HEK293 (cell line): ENCODE data around the gene OPN1MW3.

Source experiments
- CTCF ChIP-seq: fragments of 450-650 bp; formaldehyde crosslinking; IDR thresholded peaks from 2 replicates; pipeline ENCODE4 v1.5.1; 2016; ENCODE audit warnings: missing biosample characterization, missing genetic modification characterization
- MZF1 ChIP-seq: fragments of 450-650 bp; formaldehyde crosslinking; IDR thresholded peaks from 2 replicates; pipeline ENCODE4 v1.5.1; 2017; ENCODE audit warnings: missing biosample characterization, missing genetic modification characterization, borderline replicate concordance
- ZBTB48 ChIP-seq: fragments of 450-650 bp; formaldehyde crosslinking; IDR thresholded peaks from 2 replicates; pipeline ENCODE4 v1.5.1; 2016; ENCODE audit warnings: missing biosample characterization, missing genetic modification characterization
- ZFP37 ChIP-seq: fragments of 450-650 bp; formaldehyde crosslinking; IDR thresholded peaks from 2 replicates; pipeline ENCODE4 v1.5.1; 2016; ENCODE audit warnings: missing biosample characterization, missing genetic modification characterization
- ZNF274 ChIP-seq, 2 experiments: fragments of 200-500 bp in 1 of 2; fragments of 450-650 bp in 1 of 2; sonication (Bioruptor generic) in 1 of 2; formaldehyde crosslinking in 1 of 2; IDR thresholded peaks; 2 replicates each; pipeline versions ENCODE4 v1.5.1 to v1.6.1; 2014 to 2016; ENCODE audit warnings: borderline replicate concordance in 1 of 2, inconsistent platforms in 1 of 2, low read length in 1 of 2, missing biosample characterization in 1 of 2, missing genetic modification characterization in 1 of 2
- ZNF362 ChIP-seq: fragments of 450-650 bp; formaldehyde crosslinking; IDR thresholded peaks from 2 replicates; pipeline ENCODE4 v1.5.1; 2016; ENCODE audit warnings: missing biosample characterization, missing genetic modification characterization
- ZNF521 ChIP-seq: fragments of 450-650 bp; formaldehyde crosslinking; IDR thresholded peaks from 2 replicates; pipeline ENCODE4 v1.5.1; 2017; ENCODE audit warnings: missing biosample characterization, mild to moderate bottlenecking, missing genetic modification characterization
- ZNF549 ChIP-seq: fragments of 450-650 bp; IDR thresholded peaks from 2 replicates; pipeline ENCODE4 v1.5.1; 2018; ENCODE audit warnings: missing biosample characterization, missing genetic modification characterization, mild to moderate bottlenecking, inconsistent platforms, moderate library complexity
- ZNF558 ChIP-seq: fragments of 450-650 bp; formaldehyde crosslinking; IDR thresholded peaks from 2 replicates; pipeline ENCODE4 v1.5.1; 2016; ENCODE audit warnings: missing biosample characterization, missing genetic modification characterization
- ZNF830 ChIP-seq: fragments of 450-650 bp; IDR thresholded peaks from 2 replicates; pipeline ENCODE4 v1.5.0; 2018; ENCODE audit warnings: missing biosample characterization, missing genetic modification characterization, low read depth, mild to moderate bottlenecking, moderate library complexity
- TF ChIP-seq, protein P1 (sequence below): fragments of 450-650 bp; formaldehyde crosslinking; IDR thresholded peaks from 2 replicates; pipeline ENCODE4 v1.5.1; 2016; ENCODE audit warnings: missing biosample characterization, missing genetic modification characterization, borderline replicate concordance

GRCh38 chrX:154295664-154296310, 38.4 kb downstream of the OPN1MW3 start, which contains the start of gene TKTL1:
- no peak for TF ChIP-seq ZFP37 (tag by site-specific recombination)
- TF ChIP-seq CTCF, result no peak
- no peak for TF ChIP-seq ZNF274 (IDR thresholded peaks at IDR 0.05; ENCODE audit: low read length)
- no peak for TF ChIP-seq ZNF274 (tag by site-specific recombination; IDR thresholded peaks at IDR 0.05; ENCODE audit: borderline replicate concordance)
- no peak for TF ChIP-seq ZNF549
- TF ChIP-seq ZBTB48 (tag by site-specific recombination), result no peak
- TF ChIP-seq ZNF521 (tag by site-specific recombination), result no peak
- TF ChIP-seq ZNF362 (tag by site-specific recombination), result no peak
- TF ChIP-seq ZNF558 (tag by site-specific recombination), result no peak
- TF ChIP-seq, protein P1, sequence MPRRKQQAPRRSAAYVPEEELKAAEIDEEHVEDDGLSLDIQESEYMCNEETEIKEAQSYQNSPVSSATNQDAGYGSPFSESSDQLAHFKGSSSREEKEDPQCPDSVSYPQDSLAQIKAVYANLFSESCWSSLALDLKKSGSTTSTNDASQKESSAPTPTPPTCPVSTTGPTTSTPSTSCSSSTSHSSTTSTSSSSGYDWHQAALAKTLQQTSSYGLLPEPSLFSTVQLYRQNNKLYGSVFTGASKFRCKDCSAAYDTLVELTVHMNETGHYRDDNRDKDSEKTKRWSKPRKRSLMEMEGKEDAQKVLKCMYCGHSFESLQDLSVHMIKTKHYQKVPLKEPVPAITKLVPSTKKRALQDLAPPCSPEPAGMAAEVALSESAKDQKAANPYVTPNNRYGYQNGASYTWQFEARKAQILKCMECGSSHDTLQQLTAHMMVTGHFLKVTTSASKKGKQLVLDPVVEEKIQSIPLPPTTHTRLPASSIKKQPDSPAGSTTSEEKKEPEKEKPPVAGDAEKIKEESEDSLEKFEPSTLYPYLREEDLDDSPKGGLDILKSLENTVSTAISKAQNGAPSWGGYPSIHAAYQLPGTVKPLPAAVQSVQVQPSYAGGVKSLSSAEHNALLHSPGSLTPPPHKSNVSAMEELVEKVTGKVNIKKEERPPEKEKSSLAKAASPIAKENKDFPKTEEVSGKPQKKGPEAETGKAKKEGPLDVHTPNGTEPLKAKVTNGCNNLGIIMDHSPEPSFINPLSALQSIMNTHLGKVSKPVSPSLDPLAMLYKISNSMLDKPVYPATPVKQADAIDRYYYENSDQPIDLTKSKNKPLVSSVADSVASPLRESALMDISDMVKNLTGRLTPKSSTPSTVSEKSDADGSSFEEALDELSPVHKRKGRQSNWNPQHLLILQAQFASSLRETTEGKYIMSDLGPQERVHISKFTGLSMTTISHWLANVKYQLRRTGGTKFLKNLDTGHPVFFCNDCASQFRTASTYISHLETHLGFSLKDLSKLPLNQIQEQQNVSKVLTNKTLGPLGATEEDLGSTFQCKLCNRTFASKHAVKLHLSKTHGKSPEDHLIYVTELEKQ, result no peak
- no peak for TF ChIP-seq ZNF830 (tag by site-specific recombination)
- no peak for TF ChIP-seq MZF1 (tag by site-specific recombination)
